Cerebellar nuclear complex (tissue), 1 donor: ENCODE data around the gene PCCB.
"Not testable (repeated sequence)": the region's sequence is repeated elsewhere in the genome, so short reads cannot be mapped to it uniquely, and the experiment has no call there.

Source experiments
- DNase-seq, 2 experiments: peaks; one replicate each; lab custom pipeline; 2025; lab: John Stamatoyannopoulos, UW

PCCB gene

GRCh38 chr3:136250059-136250902, at the start of gene PCCB:
Gene PCCB, plus strand, starts transcription at chr3:136250340. Its CDS starts 36 bp downstream, at chr3:136250376.
- peak; percentile 23 to 68 for DNase-seq

- no peak for DNase-seq
Observed at GRCh38 chr3:136207489-136208115, 42.5 kb upstream of the PCCB start.

DNA sequence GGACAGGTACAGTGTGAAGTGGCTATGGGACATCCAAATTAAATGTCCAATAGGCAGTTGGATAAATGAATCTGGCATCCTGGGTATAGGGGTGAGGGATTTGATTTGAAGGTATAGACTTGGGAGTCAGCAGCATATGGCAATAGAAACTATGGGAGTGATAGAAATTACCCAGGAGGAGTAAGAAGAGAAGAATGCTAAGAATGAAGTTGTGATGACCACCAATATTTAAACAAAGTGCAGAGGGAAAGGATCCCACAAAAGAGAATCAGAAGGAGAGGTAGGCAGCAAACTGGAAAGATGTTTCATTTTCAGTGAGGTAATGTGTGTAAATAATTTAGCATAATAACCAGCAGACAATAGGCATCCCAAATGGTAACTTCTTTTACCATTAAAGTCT, 40.2 kb upstream of the PCCB start:
- DNase-seq: no peak

DNA sequence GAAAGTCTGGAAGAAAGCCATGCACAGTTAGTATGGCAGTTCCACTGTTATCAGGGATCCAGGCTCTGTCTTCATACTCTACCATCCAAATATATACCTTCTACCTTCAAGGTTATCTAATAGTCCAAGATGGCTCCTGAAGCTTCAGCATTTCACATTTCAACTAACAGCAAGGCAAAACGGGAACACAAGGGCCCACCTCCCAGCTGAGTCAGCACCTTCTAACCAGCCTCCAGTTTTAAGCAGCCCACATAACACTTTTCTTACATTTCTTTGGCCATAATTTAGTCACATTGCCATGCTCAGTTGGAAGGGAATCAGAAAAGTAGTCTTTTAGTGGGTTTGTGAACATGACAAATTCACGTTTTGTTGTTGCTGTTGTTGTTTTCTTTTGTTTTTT, 38.6 kb upstream of the PCCB start:
- no peak for DNase-seq

GRCh38 chr3:136222746-136223145, 27.4 kb upstream of the PCCB start:
- not testable (repeated sequence) for DNase-seq

DNA sequence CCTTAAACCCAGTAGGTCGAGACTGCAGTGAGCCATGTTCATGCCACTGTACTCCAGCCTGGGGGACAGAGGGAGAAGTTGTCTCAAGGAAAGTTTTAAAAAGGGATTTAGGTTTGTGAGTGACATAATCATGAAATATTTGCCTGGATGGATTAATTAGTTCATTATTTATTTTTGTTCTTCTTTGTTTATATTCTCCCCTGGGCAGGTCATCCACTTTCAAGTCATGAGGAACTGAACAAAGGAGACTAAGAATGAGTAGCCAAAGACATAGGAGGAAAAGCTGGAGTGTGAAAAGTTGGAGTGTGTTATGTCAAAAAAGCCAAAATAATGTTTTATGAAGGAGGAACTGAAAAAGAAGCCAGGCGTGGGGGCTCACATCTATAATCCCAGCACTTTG, 17.7 kb upstream of the PCCB start:
- DNase-seq: no peak

DNA sequence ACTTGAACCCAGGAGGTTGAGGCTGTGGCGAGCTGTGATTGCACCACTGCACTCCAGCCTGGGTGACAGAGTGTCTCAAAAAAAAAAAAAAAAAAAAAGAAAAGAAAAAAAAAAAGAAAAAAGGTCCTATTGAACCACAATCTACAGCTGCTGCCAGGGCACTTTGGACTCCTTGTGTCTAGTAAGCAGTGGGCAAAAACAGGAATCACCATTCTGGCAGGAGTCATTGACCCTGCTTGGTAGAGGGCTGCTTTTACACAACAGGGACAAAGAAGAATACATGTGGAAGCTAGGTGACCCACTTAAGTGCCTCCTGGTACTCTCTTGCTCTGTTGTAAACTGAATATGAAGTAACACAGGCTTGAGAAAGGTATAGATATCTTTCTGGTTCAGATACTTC, 14.6 kb upstream of the PCCB start:
- no peak for DNase-seq

GRCh38 chr3:136236109-136236508, 14.0 kb upstream of the PCCB start:
- DNase-seq: no peak

DNA sequence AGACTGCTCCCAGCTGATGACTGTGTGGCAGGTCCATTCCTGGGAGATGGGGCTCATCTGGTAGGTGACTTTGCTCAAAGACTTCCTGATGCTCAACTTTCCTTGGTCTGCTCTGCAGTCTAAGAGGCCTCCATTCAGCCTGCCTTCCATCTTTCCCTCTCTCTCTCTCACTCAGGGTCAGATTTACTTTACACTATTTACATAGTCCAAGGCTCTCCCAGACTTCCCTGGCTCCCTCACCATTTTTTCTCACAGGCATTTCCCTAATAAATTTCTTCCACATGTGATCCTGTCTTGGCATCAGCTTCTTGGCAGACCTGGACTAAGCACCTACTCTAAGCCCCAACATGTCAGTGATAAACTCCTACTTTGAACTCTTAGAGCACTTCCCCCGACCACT, 13.0 kb upstream of the PCCB start:
- DNase-seq: no peak

DNA sequence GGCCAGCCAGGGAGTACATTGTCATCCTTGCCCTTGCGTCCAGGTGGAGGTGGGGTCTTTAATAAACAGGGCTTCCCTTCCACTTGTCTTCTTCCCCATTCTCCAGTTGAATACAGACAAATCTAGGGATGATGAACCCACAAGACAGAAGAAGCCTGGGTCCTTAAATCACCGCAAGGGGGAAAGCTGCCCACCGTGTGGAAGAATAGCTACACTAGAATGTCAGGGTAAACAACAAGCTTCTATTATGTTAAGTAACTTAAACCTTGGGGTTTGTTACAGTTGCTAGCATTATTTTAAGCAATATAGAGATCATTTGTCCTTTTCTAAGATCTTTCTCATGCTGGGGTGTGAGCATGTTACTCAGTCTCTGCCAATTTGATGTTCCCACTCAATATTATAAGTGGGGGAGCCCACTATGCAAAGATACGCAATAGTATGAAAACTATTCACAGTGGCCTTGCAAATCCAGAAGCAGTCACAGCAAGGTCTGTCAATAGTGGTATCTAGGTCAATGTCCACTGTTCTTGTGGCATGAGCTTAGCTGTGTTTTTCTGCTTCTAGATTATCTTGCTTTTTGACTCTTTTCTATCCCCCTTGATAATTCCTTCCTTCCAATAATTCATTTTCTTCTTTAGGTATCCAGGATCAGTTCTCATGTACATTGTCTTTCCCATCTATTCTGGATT, 12.0 kb upstream of the PCCB start:
- no peak for DNase-seq

DNA sequence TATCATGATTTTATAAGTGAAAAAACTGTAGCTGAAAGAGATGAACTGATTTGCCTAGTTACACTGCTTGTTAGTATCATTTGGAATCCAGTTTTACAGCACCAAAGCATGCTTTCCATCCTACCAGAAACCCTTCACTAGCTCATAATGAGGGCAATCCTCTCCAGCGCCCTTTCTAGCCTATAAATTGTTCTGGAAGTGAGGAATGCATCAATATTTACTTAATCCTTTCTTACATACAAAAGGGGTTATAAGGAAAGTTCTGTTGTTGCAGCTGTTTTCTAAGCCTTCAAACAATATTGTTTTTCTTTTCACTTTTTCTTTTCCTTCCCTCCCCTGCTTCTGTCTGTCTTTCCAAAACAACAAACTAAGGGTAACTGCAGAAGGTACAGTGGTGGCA, 11.0 kb upstream of the PCCB start:
- no peak for DNase-seq

GRCh38 chr3:136245691-136246090, 4.4 kb upstream of the PCCB start:
- DNase-seq: no peak

- DNase-seq: no peak
Observed at GRCh38 chr3:136247436-136247835, 2.7 kb upstream of the PCCB start.

DNA sequence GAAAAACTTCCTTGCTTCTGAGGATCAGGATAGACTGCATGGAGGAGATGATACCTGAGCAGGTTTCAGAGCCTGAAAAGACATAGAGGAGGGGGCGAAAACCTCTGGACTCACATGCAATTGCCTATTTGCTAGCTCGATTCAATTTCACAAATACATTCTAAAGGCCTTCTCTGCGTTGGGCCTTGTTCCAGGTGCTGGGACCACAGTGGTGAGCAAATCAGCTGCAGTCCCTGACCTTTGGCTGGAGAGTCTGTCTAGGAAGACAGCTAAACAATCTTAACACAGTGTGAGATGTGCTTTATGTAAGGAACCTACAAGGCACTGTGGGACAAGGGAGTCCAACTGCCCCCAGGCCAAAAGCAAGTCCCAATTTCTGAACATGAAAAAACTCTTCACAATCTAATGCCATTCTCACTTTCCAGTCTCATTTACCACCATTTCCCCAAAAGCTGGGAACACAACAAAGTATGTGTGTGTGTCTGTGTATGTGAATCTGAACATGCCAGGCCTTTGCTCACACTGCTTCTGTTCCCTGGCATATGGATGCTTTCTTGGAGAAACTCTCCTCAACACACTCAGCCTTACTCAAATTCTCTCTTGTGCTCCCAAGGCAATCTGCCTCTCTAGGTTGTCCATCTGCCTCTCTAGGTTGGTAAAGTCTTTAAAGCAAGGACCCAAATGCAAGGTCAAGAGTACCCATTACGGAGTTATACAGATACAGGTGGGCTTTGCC, 2.1 kb upstream of the PCCB start:
- DNase-seq: no peak

DNA sequence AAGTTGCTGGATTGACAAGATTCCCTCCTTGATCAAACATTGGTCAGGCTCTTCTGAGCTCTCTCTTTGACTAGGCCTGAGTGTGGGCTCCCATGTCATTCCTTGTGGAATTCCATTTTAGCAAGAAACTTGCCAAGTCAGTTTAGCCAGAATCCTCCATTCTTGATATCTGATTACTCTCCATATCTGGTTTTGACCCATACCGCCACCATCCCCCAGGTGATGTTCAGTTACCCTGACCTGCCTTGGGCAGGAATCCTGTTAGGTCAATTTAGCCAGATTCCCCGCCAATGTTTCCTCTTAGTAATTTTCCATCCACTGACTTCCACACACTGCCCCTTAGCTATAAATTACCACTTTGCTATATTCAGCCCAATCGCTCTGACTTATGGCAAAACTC, 1.0 kb upstream of the PCCB start:
- no peak for DNase-seq

- DNase-seq: no peak
Observed at GRCh38 chr3:136249593-136249992, 547 bp upstream of the PCCB start.

- peak; percentile 12 to 50 for DNase-seq
Observed at GRCh38 chr3:136250903-136251460, 842 bp downstream of the PCCB start.

DNA sequence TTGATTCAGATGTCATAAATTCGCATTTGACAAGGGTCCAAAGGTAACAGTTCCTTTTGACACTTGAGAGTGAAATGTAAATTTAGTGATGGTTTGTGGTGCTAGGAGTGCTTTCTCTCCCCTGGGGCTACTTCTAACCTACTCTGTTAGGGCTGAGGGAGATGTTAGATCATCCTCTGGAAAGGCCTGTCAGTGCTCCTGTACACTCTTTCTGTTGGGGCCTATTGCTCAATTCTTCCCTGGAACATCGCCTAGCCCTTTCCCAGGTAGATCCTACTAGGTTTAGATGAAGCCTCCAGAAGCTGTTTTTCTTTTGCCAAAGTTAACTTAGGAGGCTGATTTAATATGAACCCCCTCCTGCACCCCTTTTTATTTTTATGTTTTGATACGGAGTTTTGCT, 1.4 kb downstream of the PCCB start:
- DNase-seq: no peak

GRCh38 chr3:136255672-136256406, 5.7 kb downstream of the PCCB start:
- DNase-seq: no peak

- DNase-seq: no peak
Observed at GRCh38 chr3:136258199-136258598, 8.1 kb downstream of the PCCB start.

DNA sequence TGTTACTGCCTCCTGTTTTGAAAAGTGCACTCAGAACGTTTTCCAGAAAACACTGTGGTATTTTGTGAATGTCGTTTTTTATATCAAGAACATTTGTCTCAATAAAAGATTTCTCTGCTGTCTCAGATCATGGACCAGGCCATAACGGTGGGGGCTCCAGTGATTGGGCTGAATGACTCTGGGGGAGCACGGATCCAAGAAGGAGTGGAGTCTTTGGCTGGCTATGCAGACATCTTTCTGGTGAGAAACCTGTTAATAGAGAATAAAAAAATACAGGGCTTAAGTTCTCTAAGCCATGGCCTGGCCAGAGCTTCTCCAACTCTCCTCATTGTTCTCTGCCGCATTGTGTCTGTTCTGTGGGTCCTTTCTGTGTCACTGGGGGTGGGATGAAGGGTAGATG, 11.7 kb downstream of the PCCB start:
- no peak for DNase-seq
